Vagina (tissue), 2 donors: ENCODE data around the gene FGF12. TPM values are rescaled to one million over a fixed set of nuclear protein-coding genes. Genes with fewer than 3 reads are reported as not detected.

ENCODE experiments used
- DNase-seq, 2 donors: peaks; one replicate each; pipeline ENCODE4 v3.0.0-alpha.2; 2017; ENCODE audit errors: extremely low spot score in 2 of 2
- H3K27ac ChIP-seq: fragments of 200-600 bp; sonication (generic); one replicate; pipeline ENCODE4 v1.5.1; 2019
- H3K27me3 ChIP-seq: fragments of 200-600 bp; sonication (generic); one replicate; pipeline ENCODE4 v1.5.1; 2019
- H3K36me3 ChIP-seq, 2 donors: fragments of 200-600 bp; sonication (generic); one replicate each; pipeline ENCODE4 v1.5.1; 2017 to 2019
- H3K4me1 ChIP-seq: fragments of 200-600 bp; sonication (generic); one replicate; pipeline ENCODE4 v1.5.1; 2019
- H3K4me3 ChIP-seq, 2 donors: fragments of 200-600 bp; sonication (generic); 1 replicate in 1 of 2; 2 replicates in 1 of 2; pipeline ENCODE4 v1.5.1; 2016 to 2019
- H3K9me3 ChIP-seq: fragments of 200-600 bp; sonication (generic); one replicate; pipeline ENCODE4 v1.5.1; 2019
- CTCF ChIP-seq, 3 experiments: fragments of 450-650 bp in 2 of 3; fragments of 200-600 bp in 1 of 3; sonication (generic) in 1 of 3; IDR thresholded peaks; one replicate each; pipeline ENCODE4 v1.5.1; 2017 to 2019; ENCODE audit warnings: antibody characterized with exemption in 3 of 3, mild to moderate bottlenecking in 2 of 3, moderate library complexity in 2 of 3
- POLR2A ChIP-seq, 2 donors: fragments of 450-650 bp; IDR thresholded peaks; one replicate each; pipeline ENCODE4 v1.6.1; 2017; ENCODE audit warnings: antibody characterized with exemption in 2 of 2, mild to moderate bottlenecking in 2 of 2, moderate library complexity in 2 of 2
- POLR2AphosphoS5 ChIP-seq, 2 donors: sonication (generic); formaldehyde crosslinking; IDR thresholded peaks; one replicate each; pipeline ENCODE4 v1.9.0; 2017; ENCODE audit warnings: antibody characterized with exemption in 2 of 2, mild to moderate bottlenecking in 2 of 2, low read depth in 1 of 2; ENCODE audit not compliant: insufficient read depth in 1 of 2
- intact Hi-C: fragments of 100-400 bp; cut with DNase I; formaldehyde crosslinking; loops from one replicate; pipeline ENCODE4 v1.15.1; 2023
- total RNA-seq: library from RNA; depleted of rRNA; stranded (reverse); fragments of >200 nt; gene quantifications from one replicate; pipeline ENCODE4 v1.2.3, GENCODE V29; 2016

Gene FGF12
- total RNA-seq, 1 donor from 2014 or later: 1.5 TPM

- Histone ChIP-seq H3K4me1 (no peaks in the 10 kb centered on the region), H3K27me3 (no peaks in the 10 kb centered on the region), H3K4me3 (no peak overlapping the region), H3K27ac (no peak overlapping the region), H3K36me3 (no peaks in the 10 kb centered on the region), H3K9me3 (no peaks in the 10 kb centered on the region)
- no peak for DNase-seq
- TF ChIP-seq CTCF (IDR thresholded peaks at IDR 0.05): no peak
- TF ChIP-seq POLR2AphosphoS5 (IDR thresholded peaks at IDR 0.05; ENCODE audit: insufficient read depth in 1 of 2, low read depth in 1 of 2): no peak
- TF ChIP-seq POLR2A (IDR thresholded peaks at IDR 0.05): no peak
- intact Hi-C loops: no loop called here
These were observed 236.6 kb downstream of the FGF12 start for GRCh38 chr3:192490720-192491119.

GRCh38 chr3:192489579-192489978 is 237.8 kb downstream of the FGF12 start:
- no peak for DNase-seq
- Histone ChIP-seq H3K9me3 (no peaks in the 10 kb centered on the region), H3K4me3 (no peak overlapping the region), H3K4me1 (no peaks in the 10 kb centered on the region), H3K36me3 (no peaks in the 10 kb centered on the region), H3K27me3 (no peaks in the 10 kb centered on the region), H3K27ac (no peak overlapping the region)
- no peak for TF ChIP-seq POLR2AphosphoS5 (IDR thresholded peaks at IDR 0.05; ENCODE audit: insufficient read depth in 1 of 2, low read depth in 1 of 2)
- TF ChIP-seq POLR2A (IDR thresholded peaks at IDR 0.05): no peak
- TF ChIP-seq CTCF (IDR thresholded peaks at IDR 0.05): no peak
- intact Hi-C loops: no loop called here

GRCh38 chr3:192487033-192487432 is 240.3 kb downstream of the FGF12 start:
- H3K27me3 ChIP-seq: no peaks in the 10 kb centered on the region
- no peaks in the 10 kb centered on the region for H3K9me3 ChIP-seq
- H3K36me3 ChIP-seq: no peaks in the 10 kb centered on the region
- peaks cover 5% of the 10 kb centered on the region for H3K4me1 ChIP-seq
- no peak for DNase-seq
- intact Hi-C loops: no loop called here
- TF ChIP-seq CTCF (IDR thresholded peaks at IDR 0.05) (no peak), POLR2AphosphoS5 (IDR thresholded peaks at IDR 0.05; ENCODE audit: insufficient read depth in 1 of 2, low read depth in 1 of 2) (no peak), POLR2A (IDR thresholded peaks at IDR 0.05) (no peak)
- H3K27ac ChIP-seq: no peak overlapping the region
- no peak overlapping the region for H3K4me3 ChIP-seq

GRCh38 chr3:192482809-192483208 is 244.5 kb downstream of the FGF12 start:
- no peak for DNase-seq
- H3K9me3 ChIP-seq: no peaks in the 10 kb centered on the region
- H3K4me3 ChIP-seq: no peak overlapping the region
- no peaks in the 10 kb centered on the region for H3K27me3 ChIP-seq
- no peaks in the 10 kb centered on the region for H3K36me3 ChIP-seq
- TF ChIP-seq POLR2A (IDR thresholded peaks at IDR 0.05): no peak
- H3K27ac ChIP-seq: no peak overlapping the region
- intact Hi-C loops: no loop called here
- peaks cover 14% of the 10 kb centered on the region for H3K4me1 ChIP-seq

- peaks cover 14% of the 10 kb centered on the region for H3K4me1 ChIP-seq
- DNase-seq: no peak
- H3K4me3 ChIP-seq: no peak overlapping the region
- H3K36me3 ChIP-seq: no peaks in the 10 kb centered on the region
- no peaks in the 10 kb centered on the region for H3K9me3 ChIP-seq
- TF ChIP-seq POLR2AphosphoS5 (IDR thresholded peaks at IDR 0.05; ENCODE audit: insufficient read depth in 1 of 2, low read depth in 1 of 2) (no peak), CTCF (IDR thresholded peaks at IDR 0.05) (no peak), POLR2A (IDR thresholded peaks at IDR 0.05) (no peak)
- no peak overlapping the region for H3K27ac ChIP-seq
- intact Hi-C loops: no loop called here
- H3K27me3 ChIP-seq: no peaks in the 10 kb centered on the region
These were observed 244.9 kb downstream of the FGF12 start for GRCh38 chr3:192482391-192482790.

- intact Hi-C loops: no loop called here
These were observed 245.7 kb downstream of the FGF12 start for GRCh38 chr3:192481638-192482037.

More at GRCh38 chr3:192481638-192482037, 245.7 kb downstream of the FGF12 start:
- peaks cover 14% of the 10 kb centered on the region for H3K4me1 ChIP-seq
- TF ChIP-seq CTCF (IDR thresholded peaks at IDR 0.05) (no peak), POLR2A (IDR thresholded peaks at IDR 0.05) (no peak), POLR2AphosphoS5 (IDR thresholded peaks at IDR 0.05; ENCODE audit: insufficient read depth in 1 of 2, low read depth in 1 of 2) (no peak)
- no peaks in the 10 kb centered on the region for H3K27me3 ChIP-seq
- no peak overlapping the region for H3K4me3 ChIP-seq
- no peaks in the 10 kb centered on the region for H3K36me3 ChIP-seq
- no peak overlapping the region for H3K27ac ChIP-seq
- H3K9me3 ChIP-seq: no peaks in the 10 kb centered on the region
- DNase-seq: no peak
